Aorta (tissue), 5 donors: ENCODE measurements around the gene COL5A1. TPM values are rescaled to one million over a fixed set of nuclear protein-coding genes. Genes with fewer than 3 reads are reported as not detected.
A peak's percentile ranks its signal among the peaks of the same experiment; 100 is the strongest.

Experiments used
- ATAC-seq: fragments of 200-7000 bp; cut with Tn5 transposase; one replicate; pipeline ENCODE4 v1.9.1; 2022; ENCODE audit warnings: moderate library complexity; ENCODE audit not compliant: low FRiP score
- DNase-seq, 2 donors: peaks; one replicate each; pipeline ENCODE4 v3.0.0-alpha.2; 2020
- H3K27ac ChIP-seq, 2 donors: one replicate each; pipeline ENCODE4 v1.5.1; 2013; ENCODE audit warnings: low read length in 2 of 2, mild to moderate bottlenecking in 2 of 2, moderate library complexity in 2 of 2, control low read depth in 1 of 2, inconsistent platforms in 1 of 2, low read depth in 1 of 2
- H3K27me3 ChIP-seq, 2 donors: one replicate each; pipeline ENCODE4 v1.6.1; 2013; ENCODE audit warnings: control low read depth in 1 of 2, low read length in 1 of 2, mild to moderate bottlenecking in 1 of 2, moderate library complexity in 1 of 2; ENCODE audit not compliant: insufficient read depth in 2 of 2, control insufficient read depth in 1 of 2
- H3K36me3 ChIP-seq, 2 donors: one replicate each; pipeline ENCODE4 v1.6.1; 2013; ENCODE audit warnings: control low read depth in 1 of 2, low read length in 1 of 2, mild to moderate bottlenecking in 1 of 2; ENCODE audit not compliant: insufficient read depth in 2 of 2, control insufficient read depth in 1 of 2
- H3K4me1 ChIP-seq, 2 donors: one replicate each; pipeline ENCODE4 v1.6.1; 2013; ENCODE audit warnings: low read length in 2 of 2, control low read depth in 1 of 2, mild to moderate bottlenecking in 1 of 2, moderate library complexity in 1 of 2; ENCODE audit not compliant: insufficient read depth in 2 of 2, control insufficient read depth in 1 of 2
- H3K4me3 ChIP-seq, 2 donors: one replicate each; pipeline ENCODE4 v1.5.1; 2013; ENCODE audit warnings: low read length in 2 of 2, control low read depth in 1 of 2, mild to moderate bottlenecking in 1 of 2
- H3K9me3 ChIP-seq: one replicate; pipeline ENCODE4 v1.6.1; 2013; ENCODE audit warnings: mild to moderate bottlenecking, low read length; ENCODE audit not compliant: control insufficient read depth
- WGBS, 2 donors: extraction: QIAGEN DNeasy Blood & Tissue Kit; methylation state at CpG; one replicate each; pipeline ENCODE4 v1.1.7; 2013; 5-methylcytosine and 5-hydroxymethylcytosine counted together
- intact Hi-C, 2 donors: fragments of 100-400 bp; cut with DNase I; formaldehyde crosslinking; loops; one replicate each; pipeline versions ENCODE4 v1.14.2 to v1.15.0; 2022
- polyA plus RNA-seq, 2 donors: library from polyadenylated mRNA; stranded (reverse); fragments of 200-250 nt; gene quantifications; one replicate each; pipeline ENCODE4 v1.2.3, GENCODE V29; 2013
- total RNA-seq, 2 donors: library from RNA; stranded (reverse); fragmentation: NEBNext Ultra II Directional; extraction: Animal tissue kit (Norgen Biotek cat#: 25700); gene quantifications; one replicate each; pipeline ENCODE4 v1.2.1, GENCODE V29; 2021
- donor health status: healthy with polysubstance abuse.
- donor health status: Bipolar disorder and iron deficiency.
- donor health status: DM: no; HTN: no; CAD: no.
- donor health status: DM: no; HTN: no; CAD: no.
- donor health status: DM: yes; HTN: yes; CAD: no.

The COL5A1 gene
- total and polyA plus RNA-seq, 4 donors = 18.7 to 159 (median 82.8) TPM

- intact Hi-C loops = no loop called here
- no peak for ATAC-seq
Measured at GRCh38 chr9:134840511-134840910, 198.9 kb downstream of the COL5A1 start.

GRCh38 chr9:134841180-134841904 is 199.7 kb downstream of the COL5A1 start:
- Histone ChIP-seq H3K4me3 (no peak overlapping the region), H3K9me3 (no peaks in the 10 kb centered on the region), H3K4me1 (no peaks in the 10 kb centered on the region), H3K27ac (no peak overlapping the region), H3K27me3 (no peaks in the 10 kb centered on the region), H3K36me3 (peaks cover 0 to 4% of the 10 kb centered on the region in 2 donors)
- intact Hi-C loops = no loop called here
- DNase-seq (no peak), ATAC-seq (no peak)
- 90% methylated on average over 15 of the region's 15 CpGs for WGBS, 2 donors

More at GRCh38 chr9:134840511-134840910, 198.9 kb downstream of the COL5A1 start:
- H3K4me1 ChIP-seq = no peaks in the 10 kb centered on the region
- no peak for DNase-seq
- H3K36me3 ChIP-seq = peaks cover 0 to 4% of the 10 kb centered on the region in 2 donors
- no peaks in the 10 kb centered on the region for H3K9me3 ChIP-seq
- H3K27me3 ChIP-seq = no peaks in the 10 kb centered on the region
- no peak overlapping the region for H3K27ac ChIP-seq
- H3K4me3 ChIP-seq = no peak overlapping the region
- WGBS, 2 donors = 89% methylated on average over 12 of the region's 12 CpGs

- Histone ChIP-seq H3K36me3 (peaks cover 0 to 4% of the 10 kb centered on the region in 2 donors), H3K4me1 (no peaks in the 10 kb centered on the region), H3K9me3 (no peaks in the 10 kb centered on the region), H3K27ac (no peak overlapping the region), H3K4me3 (no peak overlapping the region), H3K27me3 (no peaks in the 10 kb centered on the region)
- DNase-seq (peak in 1 of 2 donors; percentile 43), ATAC-seq (no peak)
- 88 to 92% methylated on average over 16 to 22 of the region's 22 CpGs for WGBS, 2 donors
- intact Hi-C loops = no loop called here
Measured at GRCh38 chr9:134842321-134842720, 200.7 kb downstream of the COL5A1 start.

- H3K36me3 ChIP-seq = peaks cover 0 to 4% of the 10 kb centered on the region in 2 donors
- WGBS, 2 donors = 64 to 69% methylated on average over 18 of the region's 18 CpGs
- intact Hi-C loops = no loop called here
Measured at GRCh38 chr9:134843740-134844139, 202.1 kb downstream of the COL5A1 start.

GRCh38 chr9:134844821-134845220 is 203.2 kb downstream of the COL5A1 start:
- H3K4me3 ChIP-seq = no peak overlapping the region
- intact Hi-C loops = no loop called here
- H3K27ac ChIP-seq = no peak overlapping the region
- WGBS, 2 donors = 86 to 88% methylated on average over 8 of the region's 8 CpGs
- H3K4me1 ChIP-seq = no peaks in the 10 kb centered on the region
- DNase-seq = no peak
- no peaks in the 10 kb centered on the region for H3K27me3 ChIP-seq
- H3K9me3 ChIP-seq = no peaks in the 10 kb centered on the region
- no peak for ATAC-seq
- peaks cover 0 to 4% of the 10 kb centered on the region in 2 donors for H3K36me3 ChIP-seq

More at GRCh38 chr9:134843740-134844139, 202.1 kb downstream of the COL5A1 start:
- Histone ChIP-seq H3K9me3 (no peaks in the 10 kb centered on the region), H3K27ac (no peak overlapping the region), H3K27me3 (no peaks in the 10 kb centered on the region), H3K4me3 (no peak overlapping the region), H3K4me1 (no peaks in the 10 kb centered on the region)
- no peak for ATAC-seq
- DNase-seq = no peak

- Histone ChIP-seq H3K4me1 (no peaks in the 10 kb centered on the region), H3K9me3 (no peaks in the 10 kb centered on the region), H3K4me3 (no peak overlapping the region), H3K27ac (no peak overlapping the region), H3K27me3 (no peaks in the 10 kb centered on the region), H3K36me3 (peaks cover 0 to 4% of the 10 kb centered on the region in 2 donors)
- ATAC-seq = no peak
- WGBS, 2 donors = 83 to 87% methylated on average over 15 to 16 of the region's 16 CpGs
- peak in 1 of 2 donors; percentile 38 for DNase-seq
- intact Hi-C loops = no loop called here
Measured at GRCh38 chr9:134846187-134846586, 204.6 kb downstream of the COL5A1 start.

GRCh38 chr9:134846699-134847098 is 205.1 kb downstream of the COL5A1 start:
- Histone ChIP-seq H3K27me3 (no peaks in the 10 kb centered on the region), H3K4me1 (no peaks in the 10 kb centered on the region), H3K36me3 (peaks cover 0 to 4% of the 10 kb centered on the region in 2 donors), H3K9me3 (no peaks in the 10 kb centered on the region), H3K27ac (no peak overlapping the region), H3K4me3 (no peak overlapping the region)
- 85 to 87% methylated on average over 1 of the region's 1 CpG for WGBS, 2 donors
- ATAC-seq (no peak), DNase-seq (no peak)
- intact Hi-C loops = no loop called here

- Histone ChIP-seq H3K36me3 (peaks cover 0 to 4% of the 10 kb centered on the region in 2 donors), H3K4me1 (no peaks in the 10 kb centered on the region), H3K27me3 (no peaks in the 10 kb centered on the region), H3K4me3 (no peak overlapping the region), H3K9me3 (no peaks in the 10 kb centered on the region), H3K27ac (no peak overlapping the region)
- ATAC-seq (no peak), DNase-seq (no peak)
- intact Hi-C loops = no loop called here
- WGBS, 2 donors = 91 to 98% methylated on average over 3 of the region's 3 CpGs
Measured at GRCh38 chr9:134847138-134847537, 205.5 kb downstream of the COL5A1 start.

GRCh38 chr9:134847752-134848432 is 206.3 kb downstream of the COL5A1 start:
- Histone ChIP-seq H3K4me1 (no peaks in the 10 kb centered on the region), H3K27ac (no peak overlapping the region), H3K4me3 (no peak overlapping the region), H3K27me3 (no peaks in the 10 kb centered on the region), H3K9me3 (no peaks in the 10 kb centered on the region), H3K36me3 (peaks cover 0 to 4% of the 10 kb centered on the region in 2 donors)
- DNase-seq (peak in 1 of 2 donors; percentile 29), ATAC-seq (no peak)
- intact Hi-C loops = no loop called here
- 76 to 84% methylated on average over 16 of the region's 16 CpGs for WGBS, 2 donors
